K562 (cell line): Measurements from ENCODE around the gene AP3M1. TPM values are rescaled to one million over a fixed set of nuclear protein-coding genes. Genes with fewer than 3 reads are reported as not detected.

Experiments
- NCOA4 ChIP-seq: fragments of 450-650 bp; IDR thresholded peaks from 2 replicates; pipeline ENCODE4 v1.6.1; 2018; ENCODE audit warnings: mild to moderate bottlenecking; ENCODE audit not compliant: partially characterized antibody
- PTTG1 ChIP-seq: fragments of 450-650 bp; IDR thresholded peaks from 2 replicates; pipeline ENCODE4 v1.6.1; 2016; ENCODE audit warnings: low read depth, mild to moderate bottlenecking, missing genetic modification characterization, missing compliant biosample characterization
- SMAD1 ChIP-seq: fragments of 150-350 bp; IDR thresholded peaks from 2 replicates; pipeline ENCODE4 v1.6.1; 2014; ENCODE audit warnings: low read length, low read depth; ENCODE audit not compliant: partially characterized antibody
- TAF1 ChIP-seq: IDR thresholded peaks from 2 replicates; pipeline ENCODE4 v1.6.1; 2011; ENCODE audit warnings: mild to moderate bottlenecking, low read length, moderate library complexity; ENCODE audit not compliant: insufficient read depth, control insufficient read depth, severe bottlenecking; ENCODE audit errors: extremely low read depth
- ZBTB40 ChIP-seq, 2 experiments: fragments of 450-650 bp in 1 of 2; sonication (generic) in 1 of 2; formaldehyde crosslinking in 1 of 2; IDR thresholded peaks; 2 replicates each; pipeline versions ENCODE4 v1.7.1 to v1.9.0; 2016 to 2022; ENCODE audit warnings: inconsistent platforms in 1 of 2, mild to moderate bottlenecking in 1 of 2, missing genetic modification reagents in 1 of 2
- ZBTB7A ChIP-seq: IDR thresholded peaks from 2 replicates; pipeline ENCODE4 v1.6.1; 2011; ENCODE audit warnings: low read depth, mild to moderate bottlenecking, low read length, moderate library complexity, borderline replicate concordance; ENCODE audit not compliant: control insufficient read depth
- ZNF316 ChIP-seq: fragments of 450-650 bp; IDR thresholded peaks from 2 replicates; pipeline ENCODE4 v1.6.1; 2016
- ZNF324 ChIP-seq: fragments of 250-450 bp; sonication (Bioruptor Pico); IDR thresholded peaks from 2 replicates; pipeline ENCODE4 v1.4.0; 2020; ENCODE audit warnings: mild to moderate bottlenecking
- ZSCAN32 ChIP-seq: fragments of 450-650 bp; formaldehyde crosslinking; IDR thresholded peaks from 2 replicates; pipeline ENCODE4 v1.4.0; 2020; ENCODE audit warnings: mild to moderate bottlenecking, moderate library complexity
- polyA plus RNA-seq, 8 experiments: library from polyadenylated mRNA; depleted of rRNA in 4 of 8; stranded (reverse) in 5 of 8; unstranded in 3 of 8; fragments of >200 nt; fragmentation: Nextera tagmentation in 2 of 8; fragmentation: Illumina TruSeq in 1 of 8; extraction: Ambion mirVana in 2 of 8; extraction: Trizol in 1 of 8; gene quantifications; 2 replicates each; pipeline versions ENCODE4 v1.2.1 to v1.2.3, GENCODE V29; 2011 to 2014; ENCODE audit warnings: inconsistent platforms in 1 of 8, missing spikeins in 1 of 8
- total RNA-seq, 7 experiments: library from RNA; depleted of rRNA in 6 of 7; stranded (reverse); fragments of >200 nt in 6 of 7; fragmentation: Illumina TruSeq in 2 of 7; extraction: Trizol in 2 of 7; gene quantifications; 2 replicates each; pipeline versions ENCODE4 v1.2.1 to v1.2.3, GENCODE V29; 2011 to 2021; ENCODE audit warnings: low replicate concordance in 1 of 7

The AP3M1 gene
- total and polyA plus RNA-seq, 9 of the 15 experiments (the other 6 are each of a cell fraction or from before 2014, with no cell fraction given) = 44.3 to 135 (median 67.6) TPM

- TF ChIP-seq ZBTB40 (IDR thresholded peaks at IDR 0.05) (no peak), ZBTB40 (CRISPR knock-in tag; IDR thresholded peaks at IDR 0.05) (no peak), ZSCAN32 (CRISPR knock-in tag) (no peak), SMAD1 (no peak), ZNF324 (CRISPR knock-in tag) (no peak), ZNF316 (no peak), PTTG1 (tag) (no peak), NCOA4 (no peak), ZBTB7A (peak; percentile 88), TAF1 (no peak)
Measured at GRCh38 chr10:74177140-74177677, 26.6 kb upstream of the AP3M1 start (continued).
